ENCODE results near the gene TBC1D1.

TBC1D1 gene

DNA sequence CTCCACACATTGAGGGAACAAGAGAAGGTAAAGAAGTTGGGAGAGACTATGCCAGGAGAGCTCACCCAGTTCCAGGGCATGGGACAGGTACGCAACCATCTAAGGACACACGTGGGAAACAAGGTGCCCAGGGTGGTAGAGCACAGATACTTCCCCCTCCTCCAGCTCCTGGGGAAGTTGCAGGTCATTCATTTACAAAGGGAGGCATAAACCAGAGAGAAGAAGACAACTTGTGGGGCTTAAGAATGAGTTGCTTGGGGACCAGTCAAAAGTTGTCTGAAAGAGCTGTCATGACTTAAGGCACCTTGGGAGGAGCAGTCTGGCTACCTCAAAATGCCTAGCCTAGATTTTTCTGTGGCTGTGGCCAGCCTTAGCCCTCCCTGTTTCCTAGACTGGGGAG is 255.5 kb downstream of the TBC1D1 start:
- no peak overlapping the region for H3K4me3 ChIP-seq (ENCODE audit: low read depth, low read length)
- H3K36me3 ChIP-seq, result no peaks in the 10 kb centered on the region
- no peak for DNase-seq
- TF ChIP-seq, protein P1, sequence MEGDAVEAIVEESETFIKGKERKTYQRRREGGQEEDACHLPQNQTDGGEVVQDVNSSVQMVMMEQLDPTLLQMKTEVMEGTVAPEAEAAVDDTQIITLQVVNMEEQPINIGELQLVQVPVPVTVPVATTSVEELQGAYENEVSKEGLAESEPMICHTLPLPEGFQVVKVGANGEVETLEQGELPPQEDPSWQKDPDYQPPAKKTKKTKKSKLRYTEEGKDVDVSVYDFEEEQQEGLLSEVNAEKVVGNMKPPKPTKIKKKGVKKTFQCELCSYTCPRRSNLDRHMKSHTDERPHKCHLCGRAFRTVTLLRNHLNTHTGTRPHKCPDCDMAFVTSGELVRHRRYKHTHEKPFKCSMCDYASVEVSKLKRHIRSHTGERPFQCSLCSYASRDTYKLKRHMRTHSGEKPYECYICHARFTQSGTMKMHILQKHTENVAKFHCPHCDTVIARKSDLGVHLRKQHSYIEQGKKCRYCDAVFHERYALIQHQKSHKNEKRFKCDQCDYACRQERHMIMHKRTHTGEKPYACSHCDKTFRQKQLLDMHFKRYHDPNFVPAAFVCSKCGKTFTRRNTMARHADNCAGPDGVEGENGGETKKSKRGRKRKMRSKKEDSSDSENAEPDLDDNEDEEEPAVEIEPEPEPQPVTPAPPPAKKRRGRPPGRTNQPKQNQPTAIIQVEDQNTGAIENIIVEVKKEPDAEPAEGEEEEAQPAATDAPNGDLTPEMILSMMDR (IDR thresholded peaks at IDR 0.05; ENCODE audit: low read depth, low read length), result no peak
- H3K27me3 ChIP-seq, result no peaks in the 10 kb centered on the region
- H3K4me1 ChIP-seq, result peaks cover 14% of the 10 kb centered on the region
- no peaks in the 10 kb centered on the region for H3K9me3 ChIP-seq

DNA sequence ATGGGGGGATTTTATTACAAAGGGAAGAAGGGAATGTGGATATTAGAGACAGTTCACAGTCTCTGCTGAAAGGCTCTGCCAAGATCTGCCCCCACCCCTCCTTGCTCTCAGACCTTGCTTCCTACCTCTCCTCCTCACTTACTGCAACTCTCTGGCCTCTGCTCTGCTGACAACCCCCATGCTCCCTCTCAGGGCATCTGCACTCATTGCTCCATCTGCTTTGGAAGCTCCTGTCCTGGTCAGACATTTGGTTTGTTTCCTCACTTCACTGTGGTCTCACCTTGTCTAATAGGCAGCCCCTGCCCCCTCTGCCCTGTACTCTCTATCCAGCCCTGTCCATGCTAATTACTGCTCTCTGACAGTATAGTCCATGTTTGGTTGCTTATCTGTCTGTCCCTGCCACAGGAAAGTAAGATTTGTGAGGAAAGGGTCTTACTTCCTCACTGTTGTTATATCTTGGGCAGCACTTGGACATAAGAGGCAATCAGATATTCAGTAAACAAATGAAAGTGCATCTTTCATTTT is 258.6 kb downstream of the TBC1D1 start:
- no peaks in the 10 kb centered on the region for H3K9me3 ChIP-seq
- peaks cover 14% of the 10 kb centered on the region for H3K4me1 ChIP-seq
- H3K27me3 ChIP-seq, result no peaks in the 10 kb centered on the region
- no peaks in the 10 kb centered on the region for H3K36me3 ChIP-seq
- H3K4me3 ChIP-seq (ENCODE audit: low read depth, low read length), result no peak overlapping the region
- TF ChIP-seq, protein P1 (IDR thresholded peaks at IDR 0.05; ENCODE audit: low read depth, low read length), result no peak
- no peak for DNase-seq

DNA sequence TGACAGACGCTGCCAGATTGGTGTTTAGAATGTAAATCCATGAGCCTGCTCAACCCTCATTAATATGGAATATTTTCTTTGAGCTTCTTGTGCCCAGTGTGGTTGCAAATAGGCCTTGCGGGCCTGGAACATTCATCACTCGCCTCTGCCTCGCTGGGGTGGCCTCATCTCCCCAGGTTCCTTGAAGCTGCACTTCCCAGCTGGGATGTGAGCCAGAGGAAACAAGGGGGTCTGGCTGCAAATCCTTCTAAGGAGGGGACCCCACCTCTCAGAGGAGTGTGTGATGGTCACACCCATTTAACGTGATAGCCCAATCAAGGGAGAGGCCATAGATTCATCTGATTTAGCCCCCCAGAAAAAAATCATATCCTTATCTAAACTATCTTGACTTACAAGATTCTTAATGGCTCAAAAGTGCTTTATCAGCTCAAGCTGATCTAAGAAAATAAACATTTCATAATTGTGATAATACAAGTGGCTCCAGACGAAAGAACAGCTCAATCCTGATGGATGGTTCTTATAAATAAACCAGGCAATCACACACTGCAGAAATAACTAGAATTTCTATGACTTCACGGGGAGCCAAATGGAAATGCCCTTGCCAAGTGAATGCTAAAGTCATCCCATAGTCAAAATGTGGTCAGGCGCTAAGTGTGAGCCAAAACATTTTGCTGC is 259.2 kb downstream of the TBC1D1 start:
- Histone ChIP-seq H3K9me3 (no peaks in the 10 kb centered on the region), H3K36me3 (no peaks in the 10 kb centered on the region), H3K4me3 (ENCODE audit: low read depth, low read length) (no peak overlapping the region), H3K27me3 (no peaks in the 10 kb centered on the region), H3K4me1 (peaks cover 10% of the 10 kb centered on the region)
- DNase-seq, result no peak
- TF ChIP-seq, protein P1 (IDR thresholded peaks at IDR 0.05; ENCODE audit: low read depth, low read length), result no peak

DNA sequence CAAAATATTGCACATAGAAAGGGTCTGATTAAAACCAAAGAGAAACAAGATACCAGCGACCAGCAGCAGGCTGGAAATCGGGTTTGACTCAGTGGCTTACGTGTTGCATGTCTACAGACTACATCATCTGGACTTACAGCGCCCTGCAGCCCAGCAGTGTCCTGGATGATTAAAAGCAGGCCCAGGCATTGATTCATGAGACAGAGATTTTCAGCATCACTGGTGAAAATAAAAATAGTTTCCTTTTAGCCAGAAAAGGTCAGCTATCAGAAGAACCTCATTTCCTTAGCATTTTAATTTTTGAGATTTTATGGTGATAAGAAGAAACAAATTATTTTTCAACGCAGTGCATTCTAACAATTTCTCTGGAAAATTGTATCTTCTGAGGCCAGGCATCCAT is 259.9 kb downstream of the TBC1D1 start:
- H3K4me1 ChIP-seq, result peaks cover 4% of the 10 kb centered on the region
- no peak for DNase-seq
- TF ChIP-seq, protein P1 (IDR thresholded peaks at IDR 0.05; ENCODE audit: low read depth, low read length), result no peak
- no peaks in the 10 kb centered on the region for H3K36me3 ChIP-seq
- no peak overlapping the region for H3K4me3 ChIP-seq (ENCODE audit: low read depth, low read length)
- H3K9me3 ChIP-seq, result no peaks in the 10 kb centered on the region
- H3K27me3 ChIP-seq, result no peaks in the 10 kb centered on the region

DNA sequence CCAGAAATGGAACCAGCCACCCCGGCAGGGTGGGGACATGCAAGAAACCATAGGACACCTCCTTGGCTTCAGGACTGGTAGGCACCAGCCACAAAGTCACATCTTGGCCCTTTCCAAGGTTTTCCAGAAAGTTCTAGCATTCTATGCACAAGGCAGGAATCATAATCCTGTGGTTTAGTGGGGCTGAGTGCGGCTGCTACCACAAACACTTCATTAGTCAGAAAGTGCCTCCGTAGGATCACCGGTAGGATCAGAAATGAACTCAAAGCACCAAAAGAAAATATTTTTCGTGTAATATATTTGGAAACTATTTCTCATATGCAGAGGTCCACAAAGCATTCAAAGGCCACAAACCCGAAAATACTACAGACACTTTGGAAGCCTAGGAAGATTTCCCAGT is 261.0 kb downstream of the TBC1D1 start:
- H3K4me3 ChIP-seq (ENCODE audit: low read depth, low read length), result no peak overlapping the region
- DNase-seq, result no peak
- H3K27me3 ChIP-seq, result no peaks in the 10 kb centered on the region
- TF ChIP-seq, protein P1 (IDR thresholded peaks at IDR 0.05; ENCODE audit: low read depth, low read length), result no peak
- H3K4me1 ChIP-seq, result no peaks in the 10 kb centered on the region
- no peaks in the 10 kb centered on the region for H3K9me3 ChIP-seq
- no peaks in the 10 kb centered on the region for H3K36me3 ChIP-seq

DNA sequence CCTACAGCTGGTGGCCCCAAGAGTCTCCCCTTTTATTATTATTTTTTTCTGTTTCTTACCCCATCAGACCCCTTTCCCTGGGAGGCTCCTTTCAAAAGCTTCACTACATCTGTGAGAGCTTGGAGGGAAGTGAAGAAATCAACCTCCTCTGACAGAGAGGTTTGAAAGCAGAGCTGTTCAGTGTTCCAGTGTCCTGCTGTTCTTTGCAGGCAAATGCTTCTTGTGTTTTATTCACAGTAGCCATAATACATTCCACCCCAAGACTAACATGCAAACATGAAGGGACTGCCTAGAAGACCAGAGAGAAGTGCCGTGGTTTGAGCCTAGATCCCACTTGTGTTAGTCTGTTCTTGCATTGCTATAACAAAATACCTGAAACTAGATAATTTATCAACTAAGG is 261.4 kb downstream of the TBC1D1 start:
- H3K4me3 ChIP-seq (ENCODE audit: low read depth, low read length), result no peak overlapping the region
- DNase-seq, result no peak
- H3K4me1 ChIP-seq, result no peaks in the 10 kb centered on the region
- no peaks in the 10 kb centered on the region for H3K27me3 ChIP-seq
- H3K36me3 ChIP-seq, result no peaks in the 10 kb centered on the region
- TF ChIP-seq, protein P1 (IDR thresholded peaks at IDR 0.05; ENCODE audit: low read depth, low read length), result no peak
- H3K9me3 ChIP-seq, result no peaks in the 10 kb centered on the region
